K562 (cell line): Measurements from ENCODE around the gene PES1. TPM values are rescaled to one million over a fixed set of nuclear protein-coding genes. Genes with fewer than 3 reads are reported as not detected.
A peak's percentile ranks its signal among the peaks of the same experiment; 100 is the strongest.

Experiments
- ATAC-seq: fragments of 200-7000 bp; cut with Tn5 transposase; 3 replicates; pipeline ENCODE4 v1.9.1; 2020; ENCODE audit warnings: moderate library complexity
- BruUV-seq: library from RNA; stranded (reverse); fragments of 400-500 nt; replicated peaks from 2 replicates; lab custom pipeline; 2021; lab: Mats Ljungman, UMichigan
- CTCF ChIA-PET: fragments of 300-600 bp; formaldehyde crosslinking; extraction: SDS; loops from one replicate; lab custom pipeline; 2021; ENCODE audit warnings: low intra/inter-chr PET ratio; lab: Yijun Ruan, JAX
- POLR2A ChIA-PET: fragments of 300-600, 350-650 bp; sonication (Branson Sonifier 250); formaldehyde crosslinking; extraction: SDS; loops from one replicate; lab custom pipeline; 2021; ENCODE audit warnings: antibody characterized with exemption, inconsistent platforms; lab: Yijun Ruan, JAX
- DNase-seq, 4 experiments: peaks; one replicate each; pipeline versions ENCODE4 v3.0.0 to v3.0.0-alpha.2; 2011 to 2018; ENCODE audit warnings: low spot score in 3 of 4, mixed read lengths in 3 of 4; ENCODE audit errors: extremely low read depth in 1 of 4
- FAIRE-seq: peaks from 2 replicates; lab custom pipeline; 2011; peaks lifted over from hg19 to GRCh38; lab: Jason Lieb, UNC
- H2AFZ ChIP-seq: 2 replicates; pipeline ENCODE4 v1.6.0; 2011; ENCODE audit warnings: low read depth, low read length, control low read depth, inconsistent platforms
- H3K27ac ChIP-seq: fragments of 200-600 bp; 3 replicates; pipeline ENCODE4 v1.8.0; 2011; ENCODE audit warnings: low read depth, mild to moderate bottlenecking, control low read depth, inconsistent platforms, low read length, moderate library complexity, mixed read lengths; ENCODE audit errors: extremely low read depth
- H3K27me3 ChIP-seq, 2 experiments: fragments of 300-600 bp in 1 of 2; 2 replicates in 1 of 2; 3 replicates in 1 of 2; pipeline versions ENCODE4 v1.6.0 to v1.8.0; 2011; ENCODE audit warnings: inconsistent platforms in 2 of 2, low read length in 2 of 2, mild to moderate bottlenecking in 1 of 2, mixed read lengths in 1 of 2, moderate library complexity in 1 of 2; ENCODE audit not compliant: control insufficient read depth in 2 of 2, insufficient read depth in 2 of 2
- H3K36me3 ChIP-seq: fragments of 300-600 bp; 3 replicates; pipeline ENCODE4 v1.8.0; 2011; ENCODE audit warnings: mild to moderate bottlenecking, low read length, inconsistent platforms; ENCODE audit not compliant: control insufficient read depth, insufficient read depth
- H3K4me1 ChIP-seq, 2 experiments: fragments of 200-600 bp in 1 of 2; replicated peaks in 1 of 2; 2 replicates in 1 of 2; 3 replicates in 1 of 2; pipeline versions ENCODE4 v1.5.1 to v1.8.0; 2011; ENCODE audit warnings: inconsistent platforms in 2 of 2, low read length in 2 of 2, mild to moderate bottlenecking in 1 of 2, mixed read lengths in 1 of 2, moderate library complexity in 1 of 2; ENCODE audit not compliant: control insufficient read depth in 2 of 2, insufficient read depth in 2 of 2
- H3K4me2 ChIP-seq: 2 replicates; pipeline ENCODE4 v1.6.1; 2011; ENCODE audit warnings: low read length, control low read depth, inconsistent platforms, mixed read lengths; ENCODE audit not compliant: insufficient read depth
- H3K4me3 ChIP-seq: fragments of 200-600 bp; sonication (generic), shearing (Covaris generic); 2 replicates; pipeline ENCODE4 v1.5.1; 2016; ENCODE audit warnings: control low read depth, inconsistent platforms
- H3K79me2 ChIP-seq: fragments of 200-600 bp; 3 replicates; pipeline ENCODE4 v1.8.0; 2011; ENCODE audit warnings: low read length, inconsistent platforms; ENCODE audit not compliant: control insufficient read depth, insufficient read depth
- H3K9ac ChIP-seq, 2 experiments: 2 replicates each; pipeline versions ENCODE4 v1.6.0 to v1.6.1; 2011; ENCODE audit warnings: low read depth in 2 of 2, low read length in 2 of 2, control low read depth in 1 of 2, inconsistent platforms in 1 of 2, mild to moderate bottlenecking in 1 of 2, mixed read lengths in 1 of 2; ENCODE audit not compliant: insufficient read depth in 1 of 2
- H3K9me1 ChIP-seq: one replicate; pipeline ENCODE4 v1.6.0; 2011; ENCODE audit warnings: inconsistent platforms, mild to moderate bottlenecking, low read length, moderate library complexity; ENCODE audit not compliant: control insufficient read depth, insufficient read depth
- H3K9me3 ChIP-seq: replicated peaks from 2 replicates; pipeline ENCODE4 v1.5.1; 2011; ENCODE audit warnings: low read depth, low read length, inconsistent platforms; ENCODE audit not compliant: control insufficient read depth, insufficient read depth
- H4K20me1 ChIP-seq: replicated peaks from 2 replicates; pipeline ENCODE4 v1.6.1; 2011; ENCODE audit warnings: low read length, inconsistent platforms, mixed read lengths; ENCODE audit not compliant: control insufficient read depth, insufficient read depth
- FOXK2 ChIP-seq, 2 experiments: fragments of 450-650 bp; IDR thresholded peaks in 1 of 2; conservative IDR thresholded peaks in 1 of 2; 2 replicates each; pipeline ENCODE4 v1.6.1; 2016; ENCODE audit warnings: low read depth in 2 of 2, mild to moderate bottlenecking in 1 of 2
- HNRNPL ChIP-seq: fragments of 200-400 bp; formaldehyde crosslinking; IDR thresholded peaks from 2 replicates; pipeline ENCODE4 v1.6.1; 2017; ENCODE audit warnings: low read depth, mild to moderate bottlenecking, low read length
- PCBP1 ChIP-seq: fragments of 200-400 bp; formaldehyde crosslinking; IDR thresholded peaks from 2 replicates; pipeline ENCODE4 v1.6.1; 2018; ENCODE audit warnings: mild to moderate bottlenecking, low read depth, low read length; ENCODE audit not compliant: poor library complexity, severe bottlenecking
- RREB1 ChIP-seq: fragments of 250-450 bp; sonication (Bioruptor Pico); IDR thresholded peaks from 2 replicates; pipeline ENCODE4 v1.4.0; 2020
- SRSF9 ChIP-seq: fragments of 200-400 bp; formaldehyde crosslinking; IDR thresholded peaks from 2 replicates; pipeline ENCODE4 v1.6.1; 2017; ENCODE audit warnings: low read depth, low read length, borderline replicate concordance
- STAT6 ChIP-seq: sonication (generic); formaldehyde crosslinking; IDR thresholded peaks from 2 replicates; pipeline ENCODE4 v1.8.1; 2023; ENCODE audit warnings: mild to moderate bottlenecking, missing genetic modification reagents
- ZBTB33 ChIP-seq: sonication (generic); formaldehyde crosslinking; IDR thresholded peaks from 2 replicates; pipeline ENCODE4 v1.8.1; 2023; ENCODE audit warnings: mild to moderate bottlenecking, missing genetic modification reagents
- ZFPM2 ChIP-seq: fragments of 250-450 bp; sonication (Bioruptor Pico); IDR thresholded peaks from 2 replicates; pipeline ENCODE4 v1.5.1; 2022; ENCODE audit warnings: mild to moderate bottlenecking
- ZNF75A ChIP-seq: fragments of 450-650 bp; formaldehyde crosslinking; IDR thresholded peaks from 2 replicates; pipeline ENCODE4 v1.4.0; 2020; ENCODE audit warnings: mild to moderate bottlenecking
- WGBS: fragments of 100-300 bp; shearing (Covaris generic); methylation state at CpG from one replicate; pipeline ENCODE4 v1.1.6; 2016; ENCODE audit warnings: low coverage, mixed read lengths; ENCODE audit not compliant: insufficient coverage; ENCODE audit errors: missing lambda C conversion rate; 5-methylcytosine and 5-hydroxymethylcytosine counted together
- in situ Hi-C: fragments of 300-500 bp; cut with MboI; formaldehyde crosslinking; loops from 4 replicates; pipeline ENCODE4 v1.15.0; 2018; ENCODE audit warnings: inconsistent platforms, mixed read lengths
- intact Hi-C: fragments of 100-400 bp; cut with micrococcal nuclease; formaldehyde crosslinking; loops from 2 replicates; pipeline ENCODE4 v1.14.2; 2022
- polyA plus RNA-seq, 8 experiments: library from polyadenylated mRNA; depleted of rRNA in 4 of 8; stranded (reverse) in 5 of 8; unstranded in 3 of 8; fragments of >200 nt; fragmentation: Nextera tagmentation in 2 of 8; fragmentation: Illumina TruSeq in 1 of 8; extraction: Ambion mirVana in 2 of 8; extraction: Trizol in 1 of 8; gene quantifications; 2 replicates each; pipeline versions ENCODE4 v1.2.1 to v1.2.3, GENCODE V29; 2011 to 2014; ENCODE audit warnings: inconsistent platforms in 1 of 8, missing spikeins in 1 of 8
- total RNA-seq, 7 experiments: library from RNA; depleted of rRNA in 6 of 7; stranded (reverse); fragments of >200 nt in 6 of 7; fragmentation: Illumina TruSeq in 2 of 7; extraction: Trizol in 2 of 7; gene quantifications; 2 replicates each; pipeline versions ENCODE4 v1.2.1 to v1.2.3, GENCODE V29; 2011 to 2021; ENCODE audit warnings: low replicate concordance in 1 of 7

Gene PES1
- total and polyA plus RNA-seq, 9 of the 15 experiments (the other 6 are each of a cell fraction or from before 2014, with no cell fraction given), result 6.5 to 158 (median 94.3) TPM

- BruUV-seq, result TSS peak; percentile 55
- Histone ChIP-seq H4K20me1 (no peaks in the 10 kb centered on the region), H3K9me3 (no peaks in the 10 kb centered on the region), H3K9me1 (no peaks in the 10 kb centered on the region), H3K4me2 (peak overlapping the region; percentile 75), H3K4me3 (peak overlapping the region; percentile 39)
- ATAC-seq, result no peak
- POLR2A ChIA-PET, result interaction anchor here (0.6 to 2.1 kb wide), 4 partner anchors 8 to 191 kb away, joined by 3 to 5 read pairs (median 4); no protein-coding TSS in a partner anchor
- DNase-seq, result peak in 1 of 4 experiments; percentile 3
- no peak for TF ChIP-seq FOXK2 (conservative IDR thresholded peaks at IDR 0.05 in 1 of 2, IDR thresholded peaks at IDR 0.05 in 1 of 2; ENCODE audit: low read depth in 2 of 2)
- no peak for TF ChIP-seq ZNF75A (CRISPR knock-in tag)
- no peak for TF ChIP-seq RREB1 (CRISPR knock-in tag)
- peak; percentile 74 for TF ChIP-seq ZBTB33 (CRISPR knock-in tag)
- TF ChIP-seq HNRNPL, result peak; percentile 70; the same call in 1 of the 2 replicates
- no peak for TF ChIP-seq SRSF9
- no peak for TF ChIP-seq PCBP1
- TF ChIP-seq ZFPM2, result no peak
- TF ChIP-seq STAT6 (CRISPR knock-in tag), result no peak
- TF ChIP-seq, all 486 proteins: peak for 2
- Histone ChIP-seq H3K9ac (peak overlapping the region; percentile 51 to 92), H3K79me2 (no peaks in the 10 kb centered on the region), H2AFZ (peak overlapping the region; percentile 93), H3K27me3 (no peaks in the 10 kb centered on the region), H3K4me1 (peaks cover 5 to 32% of the 10 kb centered on the region in 2 experiments; a peak in 4 of 5 replicates), H3K27ac (no peak overlapping the region; the same call in 2 of the 3 replicates), H3K36me3 (no peaks in the 10 kb centered on the region)
- WGBS, result 68% methylated on average over 23 of the region's 45 CpGs
- intact Hi-C loops (no loop called here), in situ Hi-C loops (no loop called here)
- FAIRE-seq, result no peak
- CTCF ChIA-PET, result no interaction called here
These were observed 44.7 kb upstream of the PES1 start for GRCh38 chr22:30636226-30637077.
